Sigmoid colon (tissue), 7 donors: Measurements from ENCODE around the gene SMAD6. TPM values are rescaled to one million over a fixed set of nuclear protein-coding genes. Genes with fewer than 3 reads are reported as not detected.

ENCODE experiments used
- DNase-seq: peaks from one replicate; pipeline ENCODE4 v3.0.0-alpha.2; 2019
- H3K27ac ChIP-seq, 4 donors: fragments of 200-600 bp; sonication (generic); one replicate each; pipeline ENCODE4 v1.5.1; 2016 to 2019; ENCODE audit warnings: mild to moderate bottlenecking in 1 of 4
- H3K27me3 ChIP-seq, 3 donors: fragments of 200-600 bp; sonication (generic); one replicate each; pipeline ENCODE4 v1.5.1; 2019; ENCODE audit warnings: mild to moderate bottlenecking in 1 of 3
- H3K36me3 ChIP-seq, 4 donors: fragments of 200-600 bp; sonication (generic); one replicate each; pipeline ENCODE4 v1.5.1; 2016 to 2019
- H3K4me1 ChIP-seq, 4 donors: fragments of 200-600 bp; sonication (generic); one replicate each; pipeline ENCODE4 v1.5.1; 2017 to 2019
- H3K4me3 ChIP-seq, 4 donors: fragments of 200-600 bp; sonication (generic); one replicate each; pipeline ENCODE4 v1.5.1; 2017 to 2019; ENCODE audit warnings: mild to moderate bottlenecking in 2 of 4, moderate library complexity in 1 of 4
- H3K9me3 ChIP-seq, 4 donors: fragments of 200-600 bp in 3 of 4; sonication (generic) in 3 of 4; one replicate each; pipeline versions ENCODE4 v1.5.1 to v1.6.1; 2013 to 2019
- CTCF ChIP-seq, 4 experiments: fragments of 450-650 bp in 3 of 4; fragments of 200-600 bp in 1 of 4; IDR thresholded peaks; one replicate each; pipeline ENCODE4 v1.5.1; 2016 to 2019; ENCODE audit warnings: antibody characterized with exemption in 4 of 4, mild to moderate bottlenecking in 3 of 4, moderate library complexity in 2 of 4
- EP300 ChIP-seq, 4 donors: sonication (generic); formaldehyde crosslinking; IDR thresholded peaks; one replicate each; pipeline ENCODE4 v1.6.1; 2017; ENCODE audit warnings: antibody characterized with exemption in 4 of 4
- POLR2A ChIP-seq, 2 donors: fragments of 450-650 bp; IDR thresholded peaks; one replicate each; pipeline ENCODE4 v1.6.1; 2016; ENCODE audit warnings: antibody characterized with exemption in 2 of 2, mild to moderate bottlenecking in 2 of 2, moderate library complexity in 2 of 2
- POLR2AphosphoS5 ChIP-seq, 4 donors: sonication (generic); formaldehyde crosslinking; IDR thresholded peaks; one replicate each; pipeline ENCODE4 v1.6.1; 2017; ENCODE audit warnings: antibody characterized with exemption in 4 of 4
- WGBS, 2 donors: extraction: QIAGEN DNeasy Blood & Tissue Kit; methylation state at CpG; one replicate each; pipeline ENCODE4 v1.1.7; 2013; 5-methylcytosine and 5-hydroxymethylcytosine counted together
- intact Hi-C: fragments of 100-400 bp; cut with DNase I; formaldehyde crosslinking; loops from one replicate; pipeline ENCODE4 v1.15.1; 2023
- polyA plus RNA-seq, 3 donors: library from polyadenylated mRNA; stranded (reverse); fragments of 200-250 nt; gene quantifications; one replicate each; pipeline ENCODE4 v1.2.3, GENCODE V29; 2013
- total RNA-seq, 4 donors: library from RNA; depleted of rRNA; stranded (reverse); fragments of >200 nt; gene quantifications; one replicate each; pipeline ENCODE4 v1.1.0, GENCODE V29; 2016
- donor health status: healthy with polysubstance abuse.
- donor health status: Bipolar disorder and iron deficiency.
- donor health status: healthy.

The SMAD6 gene
- total and polyA plus RNA-seq, 7 donors: 1.8 to 9.2 (median 5.7) TPM

GRCh38 chr15:66729331-66729951, 27.4 kb downstream of the SMAD6 start:
- H3K9me3 ChIP-seq: no peaks in the 10 kb centered on the region
- intact Hi-C loops: no loop called here
- peak overlapping the region in 3 of 4 donors; percentile 16 to 38 (median 29) for H3K4me3 ChIP-seq
- H3K27ac ChIP-seq: peak overlapping the region; percentile 66 to 83 (median 74)
- H3K36me3 ChIP-seq: no peaks in the 10 kb centered on the region
- WGBS, 2 donors: 74 to 83% methylated on average over 26 of the region's 26 CpGs
- peak; percentile 69 for DNase-seq
- H3K4me1 ChIP-seq: peaks cover 0 to 51% (median 46%) of the 10 kb centered on the region in 4 donors
- H3K27me3 ChIP-seq: no peaks in the 10 kb centered on the region
- TF ChIP-seq EP300 (IDR thresholded peaks at IDR 0.05): no peak
- TF ChIP-seq POLR2A (IDR thresholded peaks at IDR 0.05): no peak
- no peak for TF ChIP-seq CTCF (IDR thresholded peaks at IDR 0.05)
- TF ChIP-seq POLR2AphosphoS5 (IDR thresholded peaks at IDR 0.05): peak in 2 of 4 donors; percentile 19 to 29

- Histone ChIP-seq H3K27ac (peak overlapping the region; percentile 66 to 83 (median 74)), H3K4me1 (peaks cover 0 to 51% (median 40%) of the 10 kb centered on the region in 4 donors), H3K9me3 (no peaks in the 10 kb centered on the region), H3K27me3 (no peaks in the 10 kb centered on the region), H3K4me3 (no peak overlapping the region), H3K36me3 (no peaks in the 10 kb centered on the region)
- intact Hi-C loops: no loop called here
- TF ChIP-seq POLR2A (IDR thresholded peaks at IDR 0.05) (no peak), POLR2AphosphoS5 (IDR thresholded peaks at IDR 0.05) (no peak), CTCF (IDR thresholded peaks at IDR 0.05) (no peak), EP300 (IDR thresholded peaks at IDR 0.05) (no peak)
- WGBS, 2 donors: 89% methylated on average over 4 of the region's 4 CpGs
- peak; percentile 49 for DNase-seq
Observed at GRCh38 chr15:66730168-66731021, 28.4 kb downstream of the SMAD6 start.

- peak; percentile 65 for DNase-seq
- no peaks in the 10 kb centered on the region for H3K36me3 ChIP-seq
- no peak overlapping the region for H3K4me3 ChIP-seq
- 79 to 85% methylated on average over 11 of the region's 11 CpGs for WGBS, 2 donors
- H3K27ac ChIP-seq: peak overlapping the region; percentile 51 to 75 (median 73)
- no peaks in the 10 kb centered on the region for H3K27me3 ChIP-seq
- no peaks in the 10 kb centered on the region for H3K9me3 ChIP-seq
- TF ChIP-seq POLR2A (IDR thresholded peaks at IDR 0.05): no peak
- no peak for TF ChIP-seq POLR2AphosphoS5 (IDR thresholded peaks at IDR 0.05)
- TF ChIP-seq EP300 (IDR thresholded peaks at IDR 0.05): no peak
- intact Hi-C loops: no loop called here
- peaks cover 0 to 50% (median 36%) of the 10 kb centered on the region in 4 donors for H3K4me1 ChIP-seq
Observed at GRCh38 chr15:66733976-66734375, 31.9 kb downstream of the SMAD6 start.

- no peaks in the 10 kb centered on the region for H3K9me3 ChIP-seq
- peak overlapping the region in 3 of 4 donors; percentile 7 to 75 (median 75) for H3K27ac ChIP-seq
- TF ChIP-seq POLR2A (IDR thresholded peaks at IDR 0.05): no peak
- TF ChIP-seq CTCF (IDR thresholded peaks at IDR 0.05): no peak
- TF ChIP-seq EP300 (IDR thresholded peaks at IDR 0.05): no peak
- no peaks in the 10 kb centered on the region for H3K27me3 ChIP-seq
- H3K4me3 ChIP-seq: no peak overlapping the region
- intact Hi-C loops: no loop called here
- DNase-seq: peak; percentile 60
- peaks cover 0 to 40% (median 25%) of the 10 kb centered on the region in 4 donors for H3K4me1 ChIP-seq
- WGBS, 2 donors: 89 to 90% methylated on average over 10 of the region's 10 CpGs
- H3K36me3 ChIP-seq: no peaks in the 10 kb centered on the region
Observed at GRCh38 chr15:66734961-66735908, 33.2 kb downstream of the SMAD6 start.
